Natural killer cell (primary cell): Measurements from ENCODE around the gene DIPK1A. TPM values are rescaled to one million over a fixed set of nuclear protein-coding genes. Genes with fewer than 3 reads are reported as not detected.

Source experiments
- ATAC-seq, 3 donors: fragments of 150-1000 bp in 2 of 3; fragments of 200-7000 bp in 1 of 3; cut with Tn5 transposase; 1 replicate in 1 of 3; 2 replicates in 2 of 3; pipeline ENCODE4 v1.10.0; 2021; ENCODE audit warnings: mild to moderate bottlenecking in 2 of 3, moderate library complexity in 2 of 3
- DNase-seq, 2 donors: peaks; one replicate each; pipeline versions ENCODE4 v3.0.0 to v3.0.0-alpha.2; 2013 to 2021; ENCODE audit warnings: mixed read lengths in 1 of 2
- H3K27ac ChIP-seq: one replicate; pipeline ENCODE4 v1.5.1; 2013; ENCODE audit warnings: mild to moderate bottlenecking, low read length
- H3K27me3 ChIP-seq: one replicate; pipeline ENCODE4 v1.6.1; 2013; ENCODE audit warnings: low read length; ENCODE audit not compliant: control insufficient read depth, insufficient read depth
- H3K36me3 ChIP-seq: one replicate; pipeline ENCODE4 v1.6.1; 2013; ENCODE audit warnings: low read length; ENCODE audit not compliant: control insufficient read depth, insufficient read depth
- H3K4me1 ChIP-seq: one replicate; pipeline ENCODE4 v1.6.1; 2013; ENCODE audit warnings: low read length; ENCODE audit not compliant: control insufficient read depth, insufficient read depth
- H3K4me3 ChIP-seq: one replicate; pipeline ENCODE4 v1.5.1; 2013; ENCODE audit warnings: low read length
- H3K9me3 ChIP-seq: one replicate; pipeline ENCODE4 v1.6.1; 2013; ENCODE audit warnings: low read length; ENCODE audit not compliant: control insufficient read depth, insufficient read depth
- H3K27ac Mint-ChIP-seq, 2 donors: one replicate each; pipeline ENCODE4 v1.8.0; 2022; ENCODE audit warnings: mild to moderate bottlenecking in 2 of 2, mixed read lengths in 2 of 2, moderate library complexity in 1 of 2
- H3K27me3 Mint-ChIP-seq, 2 donors: one replicate each; pipeline ENCODE4 v1.8.0; 2022; ENCODE audit warnings: low read depth in 2 of 2, mixed read lengths in 2 of 2
- H3K36me3 Mint-ChIP-seq: one replicate; pipeline ENCODE4 v1.8.0; 2022; ENCODE audit warnings: mixed read lengths
- H3K4me1 Mint-ChIP-seq, 2 donors: one replicate each; pipeline ENCODE4 v1.8.0; 2022; ENCODE audit warnings: mixed read lengths in 2 of 2
- H3K4me3 Mint-ChIP-seq: one replicate; pipeline ENCODE4 v1.8.0; 2022; ENCODE audit warnings: mild to moderate bottlenecking, moderate library complexity, mixed read lengths
- H3K9me3 Mint-ChIP-seq, 2 donors: one replicate each; pipeline ENCODE4 v1.8.0; 2022; ENCODE audit warnings: mixed read lengths in 2 of 2
- WGBS: methylation state at CpG from one replicate; pipeline ENCODE4 v1.1.7; 2013; ENCODE audit warnings: missing lambda C conversion rate; ENCODE audit not compliant: insufficient coverage; 5-methylcytosine and 5-hydroxymethylcytosine counted together
- intact Hi-C: fragments of 100-400 bp; cut with micrococcal nuclease; formaldehyde crosslinking; loops from one replicate; pipeline ENCODE4 v1.14.2; 2022
- total RNA-seq, 4 donors: library from RNA; stranded (reverse); fragments of 120-200 nt in 1 of 4; gene quantifications; one replicate each; pipeline versions ENCODE4 v1.2.3 to v1.2.4, GENCODE V29; 2013 to 2022
- TF ChIP-seq, protein P1 (sequence below): fragments of 200-600 bp; IDR thresholded peaks from one replicate; pipeline ENCODE4 v1.8.0; 2022; ENCODE audit warnings: antibody characterized with exemption

DIPK1A gene
- total RNA-seq, 3 donors from 2014 or later (not counting 1 experiment from before 2014, with no cell fraction given) = 7.0 to 11.3 (median 11.2) TPM

DNA sequence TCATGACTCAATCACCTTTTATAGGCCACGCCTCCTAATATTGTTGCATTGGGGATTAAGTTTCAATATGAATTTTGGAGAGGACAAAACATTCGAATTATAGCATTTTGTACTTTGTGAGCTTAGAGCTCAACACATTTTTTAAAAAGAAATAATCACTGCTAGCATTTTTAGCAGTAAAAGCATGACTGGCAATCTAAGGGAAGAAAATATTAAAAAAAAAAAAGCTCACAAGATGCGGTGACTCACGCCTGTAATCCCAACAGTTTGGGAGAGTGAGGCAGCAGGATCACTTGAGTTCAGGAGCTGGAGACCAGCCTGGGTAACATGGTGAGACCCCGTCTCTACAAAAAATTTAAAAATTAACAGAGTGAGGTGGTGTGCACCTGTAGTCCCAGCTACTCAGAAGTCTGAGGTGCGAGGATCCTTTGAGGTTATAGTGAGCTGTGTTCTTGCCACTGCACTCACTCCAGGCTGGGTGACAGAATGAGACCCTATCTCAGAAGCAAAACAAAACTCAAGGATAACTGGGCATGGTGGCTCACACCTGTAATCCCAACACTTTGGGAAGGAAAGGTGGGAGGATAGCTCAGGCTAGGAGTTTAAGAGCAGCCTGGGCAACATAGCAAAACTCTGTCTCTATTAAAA, 28.8 kb upstream of the DIPK1A start:
- H3K9me3 ChIP-seq = no peaks in the 10 kb centered on the region
- H3K36me3 Mint-ChIP-seq = no peaks in the 10 kb centered on the region
- TF ChIP-seq, protein P1, sequence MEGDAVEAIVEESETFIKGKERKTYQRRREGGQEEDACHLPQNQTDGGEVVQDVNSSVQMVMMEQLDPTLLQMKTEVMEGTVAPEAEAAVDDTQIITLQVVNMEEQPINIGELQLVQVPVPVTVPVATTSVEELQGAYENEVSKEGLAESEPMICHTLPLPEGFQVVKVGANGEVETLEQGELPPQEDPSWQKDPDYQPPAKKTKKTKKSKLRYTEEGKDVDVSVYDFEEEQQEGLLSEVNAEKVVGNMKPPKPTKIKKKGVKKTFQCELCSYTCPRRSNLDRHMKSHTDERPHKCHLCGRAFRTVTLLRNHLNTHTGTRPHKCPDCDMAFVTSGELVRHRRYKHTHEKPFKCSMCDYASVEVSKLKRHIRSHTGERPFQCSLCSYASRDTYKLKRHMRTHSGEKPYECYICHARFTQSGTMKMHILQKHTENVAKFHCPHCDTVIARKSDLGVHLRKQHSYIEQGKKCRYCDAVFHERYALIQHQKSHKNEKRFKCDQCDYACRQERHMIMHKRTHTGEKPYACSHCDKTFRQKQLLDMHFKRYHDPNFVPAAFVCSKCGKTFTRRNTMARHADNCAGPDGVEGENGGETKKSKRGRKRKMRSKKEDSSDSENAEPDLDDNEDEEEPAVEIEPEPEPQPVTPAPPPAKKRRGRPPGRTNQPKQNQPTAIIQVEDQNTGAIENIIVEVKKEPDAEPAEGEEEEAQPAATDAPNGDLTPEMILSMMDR = no peak
- intact Hi-C loops = loop anchor here (5.0 kb wide), 1 partner anchor 38 kb away; no protein-coding TSS in a partner anchor
- 92% methylated on average over 4 of the region's 6 CpGs for WGBS
- DNase-seq (no peak), ATAC-seq (no peak)
- H3K27me3 ChIP-seq = no peaks in the 10 kb centered on the region
- H3K27me3 Mint-ChIP-seq = no peaks in the 10 kb centered on the region
- H3K9me3 Mint-ChIP-seq = no peaks in the 10 kb centered on the region
- peak overlapping the region; percentile 31 to 41 for H3K27ac Mint-ChIP-seq
- no peak overlapping the region for H3K4me3 Mint-ChIP-seq
- no peaks in the 10 kb centered on the region for H3K36me3 ChIP-seq
- peaks cover 21 to 26% of the 10 kb centered on the region in 2 donors for H3K4me1 Mint-ChIP-seq
- H3K27ac ChIP-seq = no peak overlapping the region
- peaks cover 27% of the 10 kb centered on the region for H3K4me1 ChIP-seq
- no peak overlapping the region for H3K4me3 ChIP-seq

DNA sequence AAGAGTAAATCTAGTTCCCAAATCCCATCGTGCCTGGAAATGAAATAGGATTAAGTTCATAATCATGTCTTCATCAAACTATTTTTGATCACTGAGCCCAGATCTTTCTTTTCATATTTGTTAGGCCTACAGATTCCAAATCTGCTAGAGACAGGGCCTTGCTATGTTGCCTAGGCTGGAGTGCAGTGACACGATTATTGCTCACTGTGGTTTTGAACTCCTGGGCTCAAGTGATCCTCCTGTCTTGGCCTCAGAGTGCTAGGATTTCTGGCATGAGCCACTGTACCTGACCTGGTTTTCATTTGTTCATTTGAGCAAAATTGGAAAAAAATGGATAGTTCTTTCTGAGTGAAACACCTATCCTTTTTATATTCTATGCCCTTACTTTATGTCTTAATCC, 28.0 kb upstream of the DIPK1A start:
- Histone ChIP-seq H3K4me1 (peaks cover 27% of the 10 kb centered on the region), H3K27me3 (no peaks in the 10 kb centered on the region), H3K9me3 (no peaks in the 10 kb centered on the region), H3K27ac (no peak overlapping the region), H3K36me3 (no peaks in the 10 kb centered on the region), H3K4me3 (no peak overlapping the region)
- H3K27ac Mint-ChIP-seq = peak overlapping the region in 1 of 2 donors; percentile 41
- ATAC-seq = no peak
- no peaks in the 10 kb centered on the region for H3K9me3 Mint-ChIP-seq
- H3K27me3 Mint-ChIP-seq = no peaks in the 10 kb centered on the region
- H3K4me3 Mint-ChIP-seq = no peak overlapping the region
- TF ChIP-seq, protein P1 = no peak
- DNase-seq = no peak
- no peaks in the 10 kb centered on the region for H3K36me3 Mint-ChIP-seq
- intact Hi-C loops = no loop called here
- peaks cover 21 to 26% of the 10 kb centered on the region in 2 donors for H3K4me1 Mint-ChIP-seq
- WGBS = 93% methylated on average over 2 of the region's 2 CpGs

GRCh38 chr1:92987462-92987861, 26.2 kb upstream of the DIPK1A start:
- intact Hi-C loops = no loop called here
- Histone ChIP-seq H3K27me3 (no peaks in the 10 kb centered on the region), H3K9me3 (no peaks in the 10 kb centered on the region), H3K4me1 (peaks cover 27% of the 10 kb centered on the region), H3K27ac (no peak overlapping the region), H3K4me3 (no peak overlapping the region), H3K36me3 (no peaks in the 10 kb centered on the region)
- H3K4me3 Mint-ChIP-seq = no peak overlapping the region
- H3K27ac Mint-ChIP-seq = no peak overlapping the region
- DNase-seq (no peak), ATAC-seq (no peak)
- H3K36me3 Mint-ChIP-seq = no peaks in the 10 kb centered on the region
- no peaks in the 10 kb centered on the region for H3K9me3 Mint-ChIP-seq
- H3K4me1 Mint-ChIP-seq = peaks cover 21 to 22% of the 10 kb centered on the region in 2 donors
- no peaks in the 10 kb centered on the region for H3K27me3 Mint-ChIP-seq
- TF ChIP-seq, protein P1 = no peak

GRCh38 chr1:92985101-92985500, 23.8 kb upstream of the DIPK1A start:
- peaks cover 24% of the 10 kb centered on the region for H3K4me1 ChIP-seq
- Mint-ChIP-seq H3K9me3 (no peaks in the 10 kb centered on the region), H3K36me3 (no peaks in the 10 kb centered on the region), H3K27ac (no peak overlapping the region), H3K27me3 (no peaks in the 10 kb centered on the region), H3K4me1 (peaks cover 17 to 24% of the 10 kb centered on the region in 2 donors), H3K4me3 (no peak overlapping the region)
- intact Hi-C loops = no loop called here
- TF ChIP-seq, protein P1 = no peak
- no peaks in the 10 kb centered on the region for H3K27me3 ChIP-seq
- H3K27ac ChIP-seq = no peak overlapping the region
- no peak for DNase-seq
- no peaks in the 10 kb centered on the region for H3K36me3 ChIP-seq
- no peak overlapping the region for H3K4me3 ChIP-seq
- H3K9me3 ChIP-seq = no peaks in the 10 kb centered on the region
- ATAC-seq = no peak
